ENCODE measurements around the gene GPATCH2.

DNA sequence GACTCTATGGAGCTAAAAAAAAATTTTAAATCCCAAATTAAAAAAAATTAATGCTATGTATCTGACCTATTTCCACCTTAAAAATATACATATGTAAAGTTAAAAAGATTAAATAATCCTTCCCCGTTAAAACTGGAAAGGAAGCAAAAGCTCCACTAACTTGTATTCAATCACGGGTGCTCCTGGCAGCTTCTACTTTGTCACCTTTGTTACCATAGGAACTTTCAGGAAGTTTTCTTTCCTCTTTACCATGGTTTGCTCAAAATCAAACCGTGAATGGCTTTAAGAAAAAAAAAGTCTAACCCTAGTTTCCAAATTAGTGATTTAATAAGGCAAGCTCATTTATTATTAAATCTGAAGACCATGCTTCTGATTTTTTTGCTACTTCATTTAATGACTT is 3.5 kb downstream of the GPATCH2 start:
- TF ChIP-seq POLR2A (IDR thresholded peaks at IDR 0.05) (no peak), POLR2AphosphoS5 (IDR thresholded peaks at IDR 0.05) (no peak)
- TF ChIP-seq, protein P1, sequence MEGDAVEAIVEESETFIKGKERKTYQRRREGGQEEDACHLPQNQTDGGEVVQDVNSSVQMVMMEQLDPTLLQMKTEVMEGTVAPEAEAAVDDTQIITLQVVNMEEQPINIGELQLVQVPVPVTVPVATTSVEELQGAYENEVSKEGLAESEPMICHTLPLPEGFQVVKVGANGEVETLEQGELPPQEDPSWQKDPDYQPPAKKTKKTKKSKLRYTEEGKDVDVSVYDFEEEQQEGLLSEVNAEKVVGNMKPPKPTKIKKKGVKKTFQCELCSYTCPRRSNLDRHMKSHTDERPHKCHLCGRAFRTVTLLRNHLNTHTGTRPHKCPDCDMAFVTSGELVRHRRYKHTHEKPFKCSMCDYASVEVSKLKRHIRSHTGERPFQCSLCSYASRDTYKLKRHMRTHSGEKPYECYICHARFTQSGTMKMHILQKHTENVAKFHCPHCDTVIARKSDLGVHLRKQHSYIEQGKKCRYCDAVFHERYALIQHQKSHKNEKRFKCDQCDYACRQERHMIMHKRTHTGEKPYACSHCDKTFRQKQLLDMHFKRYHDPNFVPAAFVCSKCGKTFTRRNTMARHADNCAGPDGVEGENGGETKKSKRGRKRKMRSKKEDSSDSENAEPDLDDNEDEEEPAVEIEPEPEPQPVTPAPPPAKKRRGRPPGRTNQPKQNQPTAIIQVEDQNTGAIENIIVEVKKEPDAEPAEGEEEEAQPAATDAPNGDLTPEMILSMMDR (IDR thresholded peaks at IDR 0.05), result no peak
